KMS-11 (cell line): ENCODE data around the gene IRX5.

ENCODE experiments used
- H2AFZ ChIP-seq: fragments of 200-600 bp; sonication (generic); 2 replicates; pipeline ENCODE4 v1.6.1; 2016; ENCODE audit warnings: antibody characterized with exemption, mixed run types, low read depth
- H3K27ac ChIP-seq: fragments of 200-600 bp; sonication (generic); 2 replicates; pipeline ENCODE4 v1.6.1; 2016; ENCODE audit warnings: mild to moderate bottlenecking, mixed run types
- H3K27me3 ChIP-seq: fragments of 200-600 bp; sonication (generic); 2 replicates; pipeline ENCODE4 v1.6.1; 2017; ENCODE audit warnings: mild to moderate bottlenecking, low read depth, mixed run types, moderate library complexity; ENCODE audit not compliant: insufficient read depth
- H3K36me3 ChIP-seq: fragments of 200-600 bp; sonication (generic); 2 replicates; pipeline ENCODE4 v1.6.1; 2017; ENCODE audit warnings: mild to moderate bottlenecking, mixed run types; ENCODE audit not compliant: insufficient read depth
- H3K4me1 ChIP-seq: fragments of 200-600 bp; sonication (generic); 2 replicates; pipeline ENCODE4 v1.6.1; 2016; ENCODE audit warnings: mild to moderate bottlenecking, low read depth, mixed run types; ENCODE audit not compliant: poor library complexity, severe bottlenecking
- H3K4me2 ChIP-seq: fragments of 200-600 bp; sonication (generic); 2 replicates; pipeline ENCODE4 v1.7.0; 2016; ENCODE audit warnings: mild to moderate bottlenecking, mixed run types
- H3K4me3 ChIP-seq: fragments of 200-600 bp; sonication (generic); IDR thresholded peaks from 2 replicates; pipeline ENCODE4 v1.6.1; 2017; ENCODE audit warnings: low read depth, low read length, mixed read lengths; ENCODE audit not compliant: insufficient read depth
- H3K79me2 ChIP-seq: fragments of 200-600 bp; sonication (generic); 2 replicates; pipeline ENCODE4 v1.6.1; 2016; ENCODE audit warnings: low read depth, mixed run types; ENCODE audit not compliant: insufficient read depth
- H3K9ac ChIP-seq: fragments of 200-600 bp; sonication (generic); 2 replicates; pipeline ENCODE4 v1.6.1; 2016; ENCODE audit warnings: mild to moderate bottlenecking, mixed run types
- H4K20me1 ChIP-seq: fragments of 200-600 bp; sonication (generic); 2 replicates; pipeline ENCODE4 v1.6.1; 2016; ENCODE audit warnings: mild to moderate bottlenecking, mixed run types; ENCODE audit not compliant: insufficient read depth
- CTCF ChIP-seq: fragments of 200-600 bp; sonication (generic); conservative IDR thresholded peaks from 2 replicates; pipeline ENCODE4 v1.6.1; 2017; ENCODE audit warnings: low read depth, mild to moderate bottlenecking, antibody characterized with exemption, low read length, moderate library complexity, mixed read lengths

Gene IRX5

DNA sequence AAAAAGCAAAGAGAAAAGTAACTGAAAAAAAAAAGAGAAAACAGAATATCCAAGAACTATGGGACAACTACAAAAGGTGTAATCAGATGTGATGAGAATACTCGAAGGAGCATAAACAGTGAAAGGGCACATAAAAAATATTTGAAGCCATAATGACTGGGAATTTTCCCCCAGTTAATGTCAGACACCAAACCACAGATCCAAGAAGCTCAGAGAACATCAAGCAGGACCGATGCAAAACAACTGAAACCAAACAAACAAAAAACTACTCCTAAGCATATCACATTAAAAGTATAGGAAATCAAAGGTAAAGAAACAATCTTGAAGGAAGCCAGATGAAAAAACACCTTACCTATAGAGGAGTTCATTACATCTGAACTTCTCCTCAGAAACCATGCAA lies 27.6 kb upstream of the IRX5 start:
- no peak overlapping the region for H3K9ac ChIP-seq
- no peaks in the 10 kb centered on the region for H3K36me3 ChIP-seq
- TF ChIP-seq CTCF, result no peak
- no peak overlapping the region for H2AFZ ChIP-seq
- no peaks in the 10 kb centered on the region for H3K79me2 ChIP-seq
- H3K4me2 ChIP-seq, result no peak overlapping the region
- no peaks in the 10 kb centered on the region for H4K20me1 ChIP-seq
- H3K4me3 ChIP-seq, result no peak overlapping the region
- no peaks in the 10 kb centered on the region for H3K27me3 ChIP-seq
- H3K4me1 ChIP-seq, result no peaks in the 10 kb centered on the region
- no peak overlapping the region for H3K27ac ChIP-seq

DNA sequence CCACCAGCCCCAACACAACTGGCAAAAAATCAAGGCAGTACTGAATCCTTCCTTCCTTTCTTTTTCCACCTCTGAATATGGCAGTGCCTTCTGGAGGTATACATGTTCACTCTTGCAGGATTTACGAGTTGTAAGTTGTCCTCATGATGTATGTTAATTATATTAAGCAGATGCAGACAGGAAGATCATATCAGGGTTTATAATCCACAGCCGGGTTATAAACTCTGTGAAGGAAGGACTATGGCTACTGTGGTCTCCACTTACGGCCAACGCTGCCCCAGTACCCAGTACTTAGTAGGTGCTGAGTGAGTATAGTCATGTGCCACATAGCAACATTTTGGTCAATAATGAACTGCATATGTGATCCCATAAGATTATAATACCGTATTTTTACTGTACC lies 19.6 kb upstream of the IRX5 start:
- Histone ChIP-seq H3K27ac (no peak overlapping the region), H3K4me3 (no peak overlapping the region), H3K9ac (no peak overlapping the region), H4K20me1 (no peaks in the 10 kb centered on the region), H3K4me1 (no peaks in the 10 kb centered on the region), H2AFZ (no peak overlapping the region), H3K79me2 (no peaks in the 10 kb centered on the region), H3K4me2 (no peak overlapping the region), H3K27me3 (no peaks in the 10 kb centered on the region), H3K36me3 (no peaks in the 10 kb centered on the region)
- TF ChIP-seq CTCF, result no peak

- Histone ChIP-seq H3K79me2 (no peaks in the 10 kb centered on the region), H3K4me2 (no peak overlapping the region), H3K4me1 (no peaks in the 10 kb centered on the region), H3K36me3 (no peaks in the 10 kb centered on the region), H2AFZ (no peak overlapping the region), H3K9ac (no peak overlapping the region), H3K4me3 (no peak overlapping the region), H4K20me1 (no peaks in the 10 kb centered on the region), H3K27me3 (no peaks in the 10 kb centered on the region), H3K27ac (no peak overlapping the region)
- no peak for TF ChIP-seq CTCF
These were observed 17.9 kb upstream of the IRX5 start for GRCh38 chr16:54912720-54913119.

GRCh38 chr16:54921206-54921824 lies 9.3 kb upstream of the IRX5 start:
- no peak for TF ChIP-seq CTCF
- Histone ChIP-seq H3K4me2 (no peak overlapping the region), H3K79me2 (peaks cover 29% of the 10 kb centered on the region), H3K27ac (no peak overlapping the region), H3K9ac (no peak overlapping the region), H3K27me3 (no peaks in the 10 kb centered on the region), H3K36me3 (no peaks in the 10 kb centered on the region), H3K4me3 (no peak overlapping the region), H3K4me1 (peaks cover 38% of the 10 kb centered on the region), H4K20me1 (no peaks in the 10 kb centered on the region), H2AFZ (no peak overlapping the region)
